WTC11 (cell line): ENCODE results near the gene UMODL1.

Experiments used
- ATF1 ChIP-seq: sonication (generic); formaldehyde crosslinking; IDR thresholded peaks from 2 replicates; pipeline ENCODE4 v1.8.1; 2023; ENCODE audit warnings: mild to moderate bottlenecking, moderate library complexity, missing genetic modification reagents
- CBFB ChIP-seq: sonication (generic); formaldehyde crosslinking; IDR thresholded peaks from 2 replicates; pipeline ENCODE4 v1.8.1; 2022; ENCODE audit warnings: mild to moderate bottlenecking, low read depth, missing genetic modification reagents
- CTCF ChIP-seq: fragments of 200-600 bp; IDR thresholded peaks from 2 replicates; pipeline ENCODE4 v1.8.0; 2022; ENCODE audit warnings: antibody characterized with exemption
- GRHL2 ChIP-seq: fragments of 250-450 bp; sonication (Bioruptor Pico); IDR thresholded peaks from 2 replicates; pipeline ENCODE4 v1.8.0; 2022; ENCODE audit warnings: mild to moderate bottlenecking, moderate library complexity; ENCODE audit not compliant: insufficient replicate concordance, severe bottlenecking
- MAX ChIP-seq: sonication (generic); formaldehyde crosslinking; IDR thresholded peaks from 2 replicates; pipeline ENCODE4 v1.8.0; 2022; ENCODE audit warnings: mild to moderate bottlenecking, missing genetic modification reagents
- MYBL2 ChIP-seq: sonication (generic); formaldehyde crosslinking; IDR thresholded peaks from 2 replicates; pipeline ENCODE4 v1.8.1; 2023; ENCODE audit warnings: mild to moderate bottlenecking, moderate library complexity, missing genetic modification reagents
- NR3C1 ChIP-seq: sonication (generic); formaldehyde crosslinking; conservative IDR thresholded peaks from 2 replicates; pipeline ENCODE4 v1.8.1; 2023; ENCODE audit warnings: low read depth, mild to moderate bottlenecking, missing genetic modification reagents
- SOX15 ChIP-seq: fragments of 250-450 bp; sonication (Bioruptor Pico); IDR thresholded peaks from 2 replicates; pipeline ENCODE4 v1.9.0; 2021; ENCODE audit warnings: mild to moderate bottlenecking
- TCF7 ChIP-seq: sonication (generic); formaldehyde crosslinking; IDR thresholded peaks from 2 replicates; pipeline ENCODE4 v1.8.0; 2022; ENCODE audit warnings: mild to moderate bottlenecking, low read depth, missing genetic modification reagents, moderate library complexity
- USF1 ChIP-seq: sonication (generic); formaldehyde crosslinking; IDR thresholded peaks from 2 replicates; pipeline ENCODE4 v1.8.0; 2022; ENCODE audit warnings: mild to moderate bottlenecking, missing genetic modification reagents
- TF ChIP-seq, protein P1 (sequence below): sonication (generic); formaldehyde crosslinking; IDR thresholded peaks from 2 replicates; pipeline ENCODE4 v1.8.1; 2023; ENCODE audit warnings: mild to moderate bottlenecking, missing genetic modification reagents
- TF ChIP-seq, protein P2 (sequence below): sonication (generic); formaldehyde crosslinking; IDR thresholded peaks from 2 replicates; pipeline ENCODE4 v1.8.1; 2023; ENCODE audit warnings: mild to moderate bottlenecking, missing genetic modification reagents, moderate library complexity
- TF ChIP-seq, protein P3 (sequence below): sonication (generic); formaldehyde crosslinking; IDR thresholded peaks from 2 replicates; pipeline ENCODE4 v1.8.1; 2022; ENCODE audit warnings: mild to moderate bottlenecking, moderate library complexity, missing genetic modification reagents

- no peak for TF ChIP-seq NR3C1 (CRISPR knock-in tag)
- TF ChIP-seq, protein P1, sequence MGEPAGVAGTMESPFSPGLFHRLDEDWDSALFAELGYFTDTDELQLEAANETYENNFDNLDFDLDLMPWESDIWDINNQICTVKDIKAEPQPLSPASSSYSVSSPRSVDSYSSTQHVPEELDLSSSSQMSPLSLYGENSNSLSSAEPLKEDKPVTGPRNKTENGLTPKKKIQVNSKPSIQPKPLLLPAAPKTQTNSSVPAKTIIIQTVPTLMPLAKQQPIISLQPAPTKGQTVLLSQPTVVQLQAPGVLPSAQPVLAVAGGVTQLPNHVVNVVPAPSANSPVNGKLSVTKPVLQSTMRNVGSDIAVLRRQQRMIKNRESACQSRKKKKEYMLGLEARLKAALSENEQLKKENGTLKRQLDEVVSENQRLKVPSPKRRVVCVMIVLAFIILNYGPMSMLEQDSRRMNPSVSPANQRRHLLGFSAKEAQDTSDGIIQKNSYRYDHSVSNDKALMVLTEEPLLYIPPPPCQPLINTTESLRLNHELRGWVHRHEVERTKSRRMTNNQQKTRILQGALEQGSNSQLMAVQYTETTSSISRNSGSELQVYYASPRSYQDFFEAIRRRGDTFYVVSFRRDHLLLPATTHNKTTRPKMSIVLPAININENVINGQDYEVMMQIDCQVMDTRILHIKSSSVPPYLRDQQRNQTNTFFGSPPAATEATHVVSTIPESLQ (CRISPR knock-in tag), result no peak
- TF ChIP-seq CTCF, result no peak
- TF ChIP-seq, protein P2, sequence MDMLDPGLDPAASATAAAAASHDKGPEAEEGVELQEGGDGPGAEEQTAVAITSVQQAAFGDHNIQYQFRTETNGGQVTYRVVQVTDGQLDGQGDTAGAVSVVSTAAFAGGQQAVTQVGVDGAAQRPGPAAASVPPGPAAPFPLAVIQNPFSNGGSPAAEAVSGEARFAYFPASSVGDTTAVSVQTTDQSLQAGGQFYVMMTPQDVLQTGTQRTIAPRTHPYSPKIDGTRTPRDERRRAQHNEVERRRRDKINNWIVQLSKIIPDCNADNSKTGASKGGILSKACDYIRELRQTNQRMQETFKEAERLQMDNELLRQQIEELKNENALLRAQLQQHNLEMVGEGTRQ (CRISPR knock-in tag), result no peak
- TF ChIP-seq USF1 (CRISPR knock-in tag), result no peak
- no peak for TF ChIP-seq GRHL2
- no peak for TF ChIP-seq ATF1 (CRISPR knock-in tag)
- no peak for TF ChIP-seq MYBL2 (CRISPR knock-in tag)
- TF ChIP-seq MAX (CRISPR knock-in tag), result no peak
- TF ChIP-seq TCF7, result no peak
- TF ChIP-seq SOX15 (CRISPR knock-in tag), result no peak
- no peak for TF ChIP-seq CBFB (CRISPR knock-in tag)
- TF ChIP-seq, protein P3, sequence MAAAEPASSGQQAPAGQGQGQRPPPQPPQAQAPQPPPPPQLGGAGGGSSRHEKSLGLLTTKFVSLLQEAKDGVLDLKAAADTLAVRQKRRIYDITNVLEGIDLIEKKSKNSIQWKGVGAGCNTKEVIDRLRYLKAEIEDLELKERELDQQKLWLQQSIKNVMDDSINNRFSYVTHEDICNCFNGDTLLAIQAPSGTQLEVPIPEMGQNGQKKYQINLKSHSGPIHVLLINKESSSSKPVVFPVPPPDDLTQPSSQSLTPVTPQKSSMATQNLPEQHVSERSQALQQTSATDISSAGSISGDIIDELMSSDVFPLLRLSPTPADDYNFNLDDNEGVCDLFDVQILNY (CRISPR knock-in tag), result no peak
These were observed 75.7 kb downstream of the UMODL1 start for GRCh38 chr21:42146821-42147220.
